ENCODE results near the gene NHS.

- TF ChIP-seq EP300 (IDR thresholded peaks at IDR 0.05) = no peak
- TF ChIP-seq, protein P1, sequence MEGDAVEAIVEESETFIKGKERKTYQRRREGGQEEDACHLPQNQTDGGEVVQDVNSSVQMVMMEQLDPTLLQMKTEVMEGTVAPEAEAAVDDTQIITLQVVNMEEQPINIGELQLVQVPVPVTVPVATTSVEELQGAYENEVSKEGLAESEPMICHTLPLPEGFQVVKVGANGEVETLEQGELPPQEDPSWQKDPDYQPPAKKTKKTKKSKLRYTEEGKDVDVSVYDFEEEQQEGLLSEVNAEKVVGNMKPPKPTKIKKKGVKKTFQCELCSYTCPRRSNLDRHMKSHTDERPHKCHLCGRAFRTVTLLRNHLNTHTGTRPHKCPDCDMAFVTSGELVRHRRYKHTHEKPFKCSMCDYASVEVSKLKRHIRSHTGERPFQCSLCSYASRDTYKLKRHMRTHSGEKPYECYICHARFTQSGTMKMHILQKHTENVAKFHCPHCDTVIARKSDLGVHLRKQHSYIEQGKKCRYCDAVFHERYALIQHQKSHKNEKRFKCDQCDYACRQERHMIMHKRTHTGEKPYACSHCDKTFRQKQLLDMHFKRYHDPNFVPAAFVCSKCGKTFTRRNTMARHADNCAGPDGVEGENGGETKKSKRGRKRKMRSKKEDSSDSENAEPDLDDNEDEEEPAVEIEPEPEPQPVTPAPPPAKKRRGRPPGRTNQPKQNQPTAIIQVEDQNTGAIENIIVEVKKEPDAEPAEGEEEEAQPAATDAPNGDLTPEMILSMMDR (IDR thresholded peaks at IDR 0.05) = no peak
Observed at GRCh38 chrX:17403972-17404371, 29.0 kb downstream of the NHS start.
